ENCODE data around the gene EXD3. TPM values are rescaled to one million over a fixed set of nuclear protein-coding genes. Genes with fewer than 3 reads are reported as not detected.
"Not testable (repeated sequence)": the region's sequence is repeated elsewhere in the genome, so short reads cannot be mapped to it uniquely, and the experiment has no call there.

The EXD3 gene
- total and polyA plus RNA-seq, 8 donors: 8.1 to 57.3 (median 13.6) TPM

GRCh38 chr9:137388589-137389427 is 34.2 kb downstream of the EXD3 start:
- WGBS, 2 donors: 91 to 93% methylated on average over 46 to 47 of the region's 47 CpGs
- no peaks in the 10 kb centered on the region for H3K4me1 ChIP-seq
- H3K9me3 ChIP-seq: no peaks in the 10 kb centered on the region
- no peaks in the 10 kb centered on the region for H3K27me3 ChIP-seq
- TF ChIP-seq CTCF (IDR thresholded peaks at IDR 0.05): no peak
- no peaks in the 10 kb centered on the region for H3K36me3 ChIP-seq
- no peak overlapping the region for H3K4me3 ChIP-seq
- H3K27ac ChIP-seq: no peak overlapping the region
- no peak for FAIRE-seq
- DNase-seq: peak in 1 of 6 donors; percentile 76
- intact Hi-C loops (cut with DNase I): no loop called here
- ATAC-seq: no peak

GRCh38 chr9:137387891-137388560 is 34.9 kb downstream of the EXD3 start:
- H3K4me3 ChIP-seq: no peak overlapping the region
- no peak for TF ChIP-seq CTCF (IDR thresholded peaks at IDR 0.05)
- FAIRE-seq: no peak

GRCh38 chr9:137387114-137387890 is 35.7 kb downstream of the EXD3 start:
- intact Hi-C loops (cut with DNase I): no loop called here
- DNase-seq (peak in 2 of 6 donors; percentile 57 to 62), FAIRE-seq (no peak), ATAC-seq (no peak)
- WGBS, 2 donors: 84 to 89% methylated on average over 34 of the region's 34 CpGs
- H3K36me3 ChIP-seq: no peaks in the 10 kb centered on the region
- no peak overlapping the region for H3K4me3 ChIP-seq
- TF ChIP-seq CTCF (IDR thresholded peaks at IDR 0.05): no peak
- no peaks in the 10 kb centered on the region for H3K9me3 ChIP-seq
- H3K27ac ChIP-seq: no peak overlapping the region
- H3K27me3 ChIP-seq: no peaks in the 10 kb centered on the region
- no peaks in the 10 kb centered on the region for H3K4me1 ChIP-seq

More at GRCh38 chr9:137387891-137388560, 34.9 kb downstream of the EXD3 start:
- H3K36me3 ChIP-seq: no peaks in the 10 kb centered on the region
- DNase-seq (peak in 1 of 6 donors; percentile 59), ATAC-seq (no peak)
- intact Hi-C loops (cut with DNase I): no loop called here
- 88 to 89% methylated on average over 26 of the region's 26 CpGs for WGBS, 2 donors
- no peaks in the 10 kb centered on the region for H3K4me1 ChIP-seq
- H3K27me3 ChIP-seq: no peaks in the 10 kb centered on the region
- no peak overlapping the region for H3K27ac ChIP-seq
- H3K9me3 ChIP-seq: no peaks in the 10 kb centered on the region

GRCh38 chr9:137386507-137387113 is 36.4 kb downstream of the EXD3 start:
- peak in 1 of 6 donors; percentile 59 for DNase-seq
- not testable (repeated sequence) for ATAC-seq

More at GRCh38 chr9:137386507-137387113, 36.4 kb downstream of the EXD3 start:
- 87 to 93% methylated on average over 12 of the region's 12 CpGs for WGBS, 2 donors
- FAIRE-seq; intact Hi-C loops (cut with DNase I); H3K36me3 ChIP-seq; H3K4me3 ChIP-seq; H3K4me1 ChIP-seq; H3K27ac ChIP-seq; H3K9me3 ChIP-seq; H3K27me3 ChIP-seq: not testable (repeated sequence)
